ENCODE data around the gene HEMGN.
A peak's percentile ranks its signal among the peaks of the same experiment; 100 is the strongest.
"Not testable (repeated sequence)": the region's sequence is repeated elsewhere in the genome, so short reads cannot be mapped to it uniquely, and the experiment has no call there.

The HEMGN gene
- total RNA-seq = 0.32 to 2.7 (median 1.7) reads per million in 3 experiments

GRCh38 chr9:97938081-97938644, at the start of gene HEMGN:
Gene HEMGN, minus strand, starts transcription at chr9:97938172. Its CDS starts 36 bp downstream, at chr9:97938136.
- DNase-seq = peak; percentile 73

DNA sequence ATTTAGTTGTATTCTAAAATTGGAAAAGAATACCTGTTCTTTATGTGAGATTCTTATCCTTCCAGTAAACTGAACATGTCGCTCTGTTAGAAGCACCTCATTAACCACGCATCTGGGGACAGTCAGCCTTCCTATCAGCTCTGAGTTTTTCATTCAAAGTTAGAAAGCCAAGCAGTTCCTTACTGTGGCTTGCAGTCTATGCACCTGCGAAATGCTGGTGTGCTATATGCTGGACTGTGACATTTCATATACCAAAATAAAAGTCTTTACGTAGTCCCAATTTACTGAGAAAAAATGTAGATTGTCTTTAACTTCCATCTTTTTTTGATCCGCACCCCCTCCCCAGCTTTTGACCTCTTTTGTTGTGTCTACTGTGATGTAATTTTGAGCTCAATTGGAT, 49.5 kb upstream of the HEMGN start:
- no peak for DNase-seq

- peak; percentile 53 for DNase-seq
These were observed 47.3 kb upstream of the HEMGN start for GRCh38 chr9:97985058-97985861.

GRCh38 chr9:97984188-97985057, 46.5 kb upstream of the HEMGN start:
- DNase-seq = peak; percentile 80

DNA sequence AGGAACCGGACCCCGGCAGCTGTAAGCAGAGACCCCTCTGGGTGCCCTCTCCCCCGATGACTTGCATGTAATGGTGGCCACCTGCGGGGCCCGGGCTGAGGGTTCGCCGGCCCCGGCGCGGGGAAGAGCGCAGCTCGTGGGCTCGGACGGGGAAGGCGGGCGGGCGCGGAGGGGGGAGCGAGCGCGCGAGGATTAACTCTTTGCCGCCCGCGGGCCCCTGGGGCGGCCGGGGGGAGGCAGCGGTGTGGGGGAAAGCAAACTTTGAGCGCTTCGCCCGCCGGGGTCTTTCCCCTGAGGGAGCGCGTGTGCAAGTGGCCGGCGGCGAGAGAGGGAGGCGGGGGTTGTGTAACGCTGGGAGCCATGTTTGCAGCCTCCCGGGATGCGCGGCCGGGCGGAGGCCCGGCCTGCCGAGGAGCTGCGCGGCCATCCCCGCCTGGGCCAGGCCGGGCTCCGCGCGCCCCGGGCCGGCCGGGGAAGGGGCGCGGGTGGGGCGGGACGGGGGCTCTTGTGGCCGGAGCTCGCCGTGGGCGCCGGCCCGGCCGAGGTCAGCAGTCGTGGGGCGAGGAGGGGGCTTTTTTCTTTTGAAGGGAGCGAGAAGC, 45.7 kb upstream of the HEMGN start:
- peak; percentile 66 for DNase-seq

DNA sequence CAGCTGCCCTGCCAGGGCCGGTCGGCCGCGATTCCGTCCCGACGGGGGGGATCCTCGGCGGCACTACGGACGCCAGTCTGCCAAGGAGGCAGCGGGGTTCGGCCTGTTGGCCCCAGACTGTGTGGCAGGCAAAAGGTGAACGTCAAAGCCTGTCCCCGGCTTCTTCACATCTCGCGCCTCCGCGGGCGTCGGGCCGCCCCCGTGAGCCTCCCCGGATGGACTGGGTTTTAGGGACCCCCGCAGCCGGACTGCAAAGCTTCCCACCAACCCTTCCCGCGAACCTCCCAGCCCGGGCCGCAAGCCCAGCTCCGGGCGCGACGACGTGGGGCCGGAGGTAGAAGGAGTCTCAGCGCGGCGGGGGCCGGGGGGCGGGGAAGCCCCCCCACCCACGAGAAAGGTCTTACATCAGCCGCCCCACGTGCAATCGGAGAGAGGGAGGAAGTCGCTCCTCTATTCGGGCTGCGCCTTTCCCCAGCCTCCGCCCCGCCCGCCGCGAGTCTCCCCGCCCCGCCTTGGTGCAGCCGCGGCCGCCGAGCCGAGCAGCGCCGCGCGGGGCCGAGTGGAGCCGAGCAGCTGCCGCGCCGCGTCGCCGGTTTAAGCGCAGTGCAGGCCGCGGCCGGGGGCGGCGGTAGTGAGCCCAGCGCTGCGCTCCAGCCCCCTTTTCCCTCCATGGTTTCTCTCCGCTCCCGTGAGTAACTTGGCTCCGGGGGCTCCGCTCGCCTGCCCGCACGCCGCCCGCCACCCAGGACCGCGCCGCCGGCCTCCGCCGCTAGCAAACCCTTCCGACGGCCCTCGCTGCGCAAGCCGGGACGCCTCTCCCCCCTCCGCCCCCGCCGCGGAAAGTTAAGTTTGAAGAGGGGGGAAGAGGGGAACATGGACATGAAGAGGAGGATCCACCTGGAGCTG, 45.0 kb upstream of the HEMGN start, which contains the start of gene ANP32B:
ANP32B (plus strand) TSS at position 659 of the 906 bp plus-strand sequence; CDS start at position 874, 215 bp downstream.
- DNase-seq = peak; percentile 94

- DNase-seq = no peak
These were observed 44.1 kb upstream of the HEMGN start for GRCh38 chr9:97981846-97982682.

GRCh38 chr9:97980918-97981845, 43.2 kb upstream of the HEMGN start:
- DNase-seq = no peak

- no peak for DNase-seq
These were observed 42.5 kb upstream of the HEMGN start for GRCh38 chr9:97980479-97980803.

- DNase-seq = no peak
These were observed 42.0 kb upstream of the HEMGN start for GRCh38 chr9:97979788-97980478.

DNA sequence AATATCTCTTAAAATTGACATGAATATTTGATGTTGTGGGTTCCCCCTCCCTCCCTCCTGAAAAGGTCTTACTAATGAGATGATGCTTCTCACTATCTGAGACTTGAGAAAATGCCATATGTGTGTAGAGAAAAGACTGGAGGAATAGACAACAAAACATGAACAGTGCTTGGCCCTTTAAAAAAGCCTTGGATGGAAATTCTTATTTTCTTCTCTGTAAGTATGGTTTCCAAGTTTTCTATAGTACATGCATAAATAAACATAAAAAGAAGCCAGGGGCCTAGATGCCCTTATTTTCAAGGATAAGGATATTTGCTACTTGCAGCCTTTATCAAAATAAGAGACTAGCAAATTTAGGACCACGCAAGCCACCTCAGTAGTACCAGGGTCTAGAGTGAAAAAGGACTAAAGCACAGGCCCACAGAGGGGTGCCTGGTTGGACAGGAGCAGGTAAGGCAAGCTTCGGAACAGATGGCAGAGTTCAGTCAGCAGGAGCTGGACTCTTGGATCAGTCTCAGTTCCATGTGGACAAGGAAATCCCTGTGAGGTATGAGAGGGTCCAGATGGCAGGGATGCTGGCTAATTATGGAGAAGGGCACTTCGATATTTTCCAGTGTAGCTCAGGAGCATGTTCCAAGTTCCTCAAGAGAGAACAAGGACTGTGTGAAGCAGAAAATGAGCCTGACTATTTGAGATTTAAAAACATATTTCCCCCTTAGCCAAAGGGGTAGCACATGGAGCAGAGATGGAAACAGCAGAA, 40.6 kb upstream of the HEMGN start:
- no peak for DNase-seq

DNA sequence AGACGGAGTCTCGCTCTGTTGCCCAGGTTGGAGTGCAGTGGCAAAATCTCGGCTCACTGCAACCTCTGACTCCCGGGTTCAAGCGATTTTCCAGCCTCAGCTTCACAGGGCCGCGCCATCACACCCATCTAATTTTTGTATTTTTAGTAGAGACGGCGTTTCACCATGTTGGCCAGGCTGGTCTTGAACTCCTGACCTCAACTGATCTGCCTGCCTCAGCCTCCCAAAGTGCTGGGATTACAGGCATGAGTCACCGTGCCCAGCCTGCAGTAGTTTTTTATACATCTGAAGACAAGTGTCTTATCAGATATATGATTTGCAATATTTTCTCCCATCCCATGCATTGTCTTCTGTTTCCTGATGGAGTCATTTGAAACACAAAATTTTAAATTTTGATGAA, 38.7 kb upstream of the HEMGN start:
- not testable (repeated sequence) for DNase-seq

DNA sequence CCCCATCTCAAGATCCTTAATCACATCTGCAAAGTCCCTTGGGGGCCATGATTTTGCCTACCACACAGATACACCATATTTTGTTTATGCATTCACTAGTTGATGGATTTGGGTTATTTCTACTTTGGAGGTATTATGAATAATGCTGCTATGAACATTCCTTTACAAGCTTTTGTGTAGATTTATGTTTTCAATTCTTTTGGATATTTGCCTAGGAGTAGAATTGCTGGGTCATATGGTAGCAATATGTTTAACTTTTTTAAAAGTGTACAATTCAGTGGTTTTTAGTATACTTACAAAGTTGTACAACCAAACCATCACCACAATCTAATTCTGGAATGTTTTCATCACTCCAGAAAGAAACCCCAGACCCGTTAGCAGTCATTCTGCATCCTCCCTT, 37.4 kb upstream of the HEMGN start:
- DNase-seq = no peak

- no peak for DNase-seq
These were observed 34.8 kb upstream of the HEMGN start for GRCh38 chr9:97972753-97973152.

DNA sequence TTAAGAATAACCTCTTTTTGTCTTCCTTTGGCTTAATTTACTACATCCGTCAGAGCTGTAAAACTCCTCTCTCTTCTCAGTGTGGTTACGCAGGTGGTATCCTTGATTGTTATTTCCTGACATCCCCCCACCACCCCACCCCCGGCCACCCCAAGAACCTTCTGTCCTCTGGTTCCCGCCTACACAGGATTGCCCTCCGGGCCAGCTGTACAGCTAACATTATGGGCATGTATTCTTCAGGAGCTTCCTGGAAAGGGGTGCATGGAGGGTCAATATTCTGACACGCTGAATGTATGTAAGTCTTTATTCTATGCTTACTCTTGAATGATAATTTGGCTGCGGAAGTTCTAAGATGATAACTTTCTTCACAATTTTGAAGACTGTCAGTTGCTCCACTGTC, 32.2 kb upstream of the HEMGN start:
- DNase-seq = no peak

DNA sequence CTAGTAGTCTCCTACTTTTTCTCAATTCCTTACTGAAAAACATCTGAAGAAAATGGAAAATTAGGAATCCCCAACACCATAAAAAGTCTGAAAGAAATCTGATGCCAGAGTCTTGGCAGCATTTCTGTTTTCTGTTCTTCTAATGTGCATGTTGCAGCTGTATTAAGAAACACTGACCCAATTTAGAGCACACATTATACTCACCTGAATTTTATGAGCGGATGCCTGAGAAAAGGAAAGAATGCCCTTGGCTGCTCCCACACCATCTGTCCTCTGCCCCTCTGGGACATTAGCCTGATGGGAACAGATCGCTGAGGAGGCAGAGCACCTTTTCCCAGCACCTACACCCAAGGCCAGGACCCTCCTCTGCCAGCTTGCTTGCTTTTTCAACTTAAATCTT, 31.0 kb upstream of the HEMGN start:
- DNase-seq = no peak

GRCh38 chr9:97966493-97966892, 28.5 kb upstream of the HEMGN start:
- no peak for DNase-seq

- no peak for DNase-seq
These were observed 26.9 kb upstream of the HEMGN start for GRCh38 chr9:97964901-97965300.

All from central memory CD4-positive, alpha-beta T cell (primary cell).